GM18502 (cell line): ENCODE measurements around the gene DENND2C.

Experiments
- ATAC-seq: cut with Tn5 transposase; IDR thresholded peaks from one replicate; pipeline ENCODE4 v1.9.1; 2021; ENCODE audit warnings: mild to moderate bottlenecking; ENCODE audit not compliant: unreplicated experiment, poor library complexity

The DENND2C gene

GRCh38 chr1:114669562-114670082 lies at the start of gene DENND2C:
TSS of gene DENND2C (minus strand) at chr1:114670049. CDS start at chr1:114625984, 44,065 bp downstream.
- peak; percentile 72 for ATAC-seq

GRCh38 chr1:114719424-114719787 lies 49.6 kb upstream of the DENND2C start:
- no peak for ATAC-seq

- no peak for ATAC-seq
Observed at GRCh38 chr1:114718661-114719423, 49.0 kb upstream of the DENND2C start.

- ATAC-seq = peak; percentile 94
Observed at GRCh38 chr1:114716304-114717170, 46.7 kb upstream of the DENND2C start, which contains the start of gene NRAS. TSS of gene NRAS (minus strand) at chr1:114716771. CDS start at chr1:114716160, 611 bp downstream.

GRCh38 chr1:114715952-114716303 lies 46.1 kb upstream of the DENND2C start:
- peak; percentile 12 for ATAC-seq

GRCh38 chr1:114712977-114713376 lies 43.1 kb upstream of the DENND2C start:
- no peak for ATAC-seq

GRCh38 chr1:114710360-114710759 lies 40.5 kb upstream of the DENND2C start:
- no peak for ATAC-seq

GRCh38 chr1:114707604-114708003 lies 37.8 kb upstream of the DENND2C start:
- no peak for ATAC-seq

GRCh38 chr1:114703242-114703641 lies 33.4 kb upstream of the DENND2C start:
- ATAC-seq = no peak

GRCh38 chr1:114702737-114703136 lies 32.9 kb upstream of the DENND2C start:
- peak; percentile 65 for ATAC-seq

- no peak for ATAC-seq
Observed at GRCh38 chr1:114701931-114702330, 32.1 kb upstream of the DENND2C start.

GRCh38 chr1:114700036-114700600 lies 30.3 kb upstream of the DENND2C start:
- ATAC-seq = no peak

- ATAC-seq = no peak
Observed at GRCh38 chr1:114696810-114697209, 27.0 kb upstream of the DENND2C start.

GRCh38 chr1:114695430-114696058 lies 25.7 kb upstream of the DENND2C start, which contains the start of gene AMPD1:
TSS of gene AMPD1 (minus strand) at chr1:114695546. CDS start at chr1:114695471, 75 bp downstream.
- no peak for ATAC-seq

GRCh38 chr1:114694540-114695310 lies 24.9 kb upstream of the DENND2C start:
- no peak for ATAC-seq

- ATAC-seq = no peak
Observed at GRCh38 chr1:114692947-114693346, 23.1 kb upstream of the DENND2C start.

- ATAC-seq = no peak
Observed at GRCh38 chr1:114691061-114691460, 21.2 kb upstream of the DENND2C start.

GRCh38 chr1:114690148-114690547 lies 20.3 kb upstream of the DENND2C start:
- ATAC-seq = no peak

GRCh38 chr1:114688526-114688925 lies 18.7 kb upstream of the DENND2C start:
- ATAC-seq = no peak
